ENCODE data around the gene RPL3. TPM values are rescaled to one million over a fixed set of nuclear protein-coding genes. Genes with fewer than 3 reads are reported as not detected.
"Not testable (repeated sequence)": the region's sequence is repeated elsewhere in the genome, so short reads cannot be mapped to it uniquely, and the experiment has no call there.

Gene RPL3
- total RNA-seq, 4 donors from 2014 or later: 2,019 to 2,284 (median 2,183) TPM

GRCh38 chr22:39325392-39325932, 6.0 kb upstream of the RPL3 start:
- Histone ChIP-seq H3K9me3 (no peaks in the 10 kb centered on the region), H3K27me3 (no peaks in the 10 kb centered on the region), H3K36me3 (no peaks in the 10 kb centered on the region), H3K27ac (replicated peaks in 1 of 4) (no peak overlapping the region), H3K4me1 (peaks cover 2 to 6% (median 4%) of the 10 kb centered on the region in 4 donors), H3K4me3 (no peak overlapping the region)
- DNase-seq (ENCODE audit: extremely low spot score): no peak
- TF ChIP-seq EP300 (IDR thresholded peaks at IDR 0.05) (no peak), CTCF (IDR thresholded peaks at IDR 0.05) (no peak), POLR2AphosphoS5 (IDR thresholded peaks at IDR 0.05) (no peak), POLR2A (IDR thresholded peaks at IDR 0.05; ENCODE audit: low read depth) (no peak)
- 60% methylated on average over 2 of the region's 2 CpGs for WGBS
- intact Hi-C loops (cut with DNase I): no loop called here

- H3K27ac ChIP-seq (replicated peaks in 1 of 4): peak overlapping the region; percentile 96 to 99 (median 98)
Observed at GRCh38 chr22:39320616-39321029, 1.2 kb upstream of the RPL3 start.

GRCh38 chr22:39318507-39319283, 728 bp downstream of the RPL3 start:
- Histone ChIP-seq H3K9me3 (no peaks in the 10 kb centered on the region), H3K4me1 (peaks cover 53 to 61% (median 53%) of the 10 kb centered on the region in 4 donors), H3K27ac (replicated peaks in 1 of 4) (peak overlapping the region; percentile 96 to 99 (median 98)), H3K4me3 (peak overlapping the region; percentile 66 to 81 (median 78)), H3K27me3 (no peaks in the 10 kb centered on the region), H3K36me3 (peaks cover 41 to 48% (median 46%) of the 10 kb centered on the region in 4 donors)
- intact Hi-C loops (cut with DNase I): loop anchor here (5.0 kb wide), 2 partner anchors 166 to 306 kb away; partner anchors contain the start of genes APOBEC3C and CBX7
- TF ChIP-seq EP300 (IDR thresholded peaks at IDR 0.05) (no peak), POLR2AphosphoS5 (IDR thresholded peaks at IDR 0.05) (no peak), CTCF (IDR thresholded peaks at IDR 0.05) (no peak), POLR2A (IDR thresholded peaks at IDR 0.05; ENCODE audit: low read depth) (no peak)
- WGBS: 4% methylated on average over 26 of the region's 26 CpGs
- no peak for DNase-seq (ENCODE audit: extremely low spot score)

More at GRCh38 chr22:39320616-39321029, 1.2 kb upstream of the RPL3 start:
- Histone ChIP-seq H3K4me1 (peaks cover 34 to 42% (median 38%) of the 10 kb centered on the region in 4 donors), H3K4me3 (peak overlapping the region; percentile 66 to 81 (median 78)), H3K36me3 (peaks cover 22 to 29% (median 27%) of the 10 kb centered on the region in 4 donors)
- H3K27me3 ChIP-seq; intact Hi-C loops (cut with DNase I); DNase-seq (ENCODE audit: extremely low spot score); H3K9me3 ChIP-seq: not testable (repeated sequence)
- 91% methylated on average over 24 of the region's 24 CpGs for WGBS

GRCh38 chr22:39317775-39318506, 1.5 kb downstream of the RPL3 start:
- peaks cover 53 to 67% (median 56%) of the 10 kb centered on the region in 4 donors for H3K4me1 ChIP-seq
- DNase-seq (ENCODE audit: extremely low spot score): no peak
- no peak for TF ChIP-seq CTCF (IDR thresholded peaks at IDR 0.05)
- no peak for TF ChIP-seq EP300 (IDR thresholded peaks at IDR 0.05)
- peak in 1 of 2 donors; percentile 33 for TF ChIP-seq POLR2AphosphoS5 (IDR thresholded peaks at IDR 0.05)
- no peaks in the 10 kb centered on the region for H3K9me3 ChIP-seq
- intact Hi-C loops (cut with DNase I): loop anchor here (5.0 kb wide), 2 partner anchors 166 to 306 kb away; partner anchors contain the start of genes APOBEC3C and CBX7
- H3K27ac ChIP-seq (replicated peaks in 1 of 4): peak overlapping the region; percentile 96 to 99 (median 98)
- H3K4me3 ChIP-seq: peak overlapping the region; percentile 66 to 81 (median 78)
- H3K36me3 ChIP-seq: peaks cover 48 to 55% (median 53%) of the 10 kb centered on the region in 4 donors
- 17% methylated on average over 9 of the region's 9 CpGs for WGBS
- no peaks in the 10 kb centered on the region for H3K27me3 ChIP-seq

Measured in esophagus muscularis mucosa (tissue), 4 donors.